Activated CD4-positive, alpha-beta T cell treated with anti-CD3 and anti-CD28 coated beads, Interleukin-2, Interleukin-6, amounts not matched to agents 100 ng/mL and 50 ng/mL, durations not matched to agents 16 hours and 8 hours (primary cell): ENCODE measurements around the gene RPL22.

Source experiments
- DNase-seq: peaks from one replicate; pipeline ENCODE4 v3.0.0-alpha.2; 2020

The RPL22 gene

DNA sequence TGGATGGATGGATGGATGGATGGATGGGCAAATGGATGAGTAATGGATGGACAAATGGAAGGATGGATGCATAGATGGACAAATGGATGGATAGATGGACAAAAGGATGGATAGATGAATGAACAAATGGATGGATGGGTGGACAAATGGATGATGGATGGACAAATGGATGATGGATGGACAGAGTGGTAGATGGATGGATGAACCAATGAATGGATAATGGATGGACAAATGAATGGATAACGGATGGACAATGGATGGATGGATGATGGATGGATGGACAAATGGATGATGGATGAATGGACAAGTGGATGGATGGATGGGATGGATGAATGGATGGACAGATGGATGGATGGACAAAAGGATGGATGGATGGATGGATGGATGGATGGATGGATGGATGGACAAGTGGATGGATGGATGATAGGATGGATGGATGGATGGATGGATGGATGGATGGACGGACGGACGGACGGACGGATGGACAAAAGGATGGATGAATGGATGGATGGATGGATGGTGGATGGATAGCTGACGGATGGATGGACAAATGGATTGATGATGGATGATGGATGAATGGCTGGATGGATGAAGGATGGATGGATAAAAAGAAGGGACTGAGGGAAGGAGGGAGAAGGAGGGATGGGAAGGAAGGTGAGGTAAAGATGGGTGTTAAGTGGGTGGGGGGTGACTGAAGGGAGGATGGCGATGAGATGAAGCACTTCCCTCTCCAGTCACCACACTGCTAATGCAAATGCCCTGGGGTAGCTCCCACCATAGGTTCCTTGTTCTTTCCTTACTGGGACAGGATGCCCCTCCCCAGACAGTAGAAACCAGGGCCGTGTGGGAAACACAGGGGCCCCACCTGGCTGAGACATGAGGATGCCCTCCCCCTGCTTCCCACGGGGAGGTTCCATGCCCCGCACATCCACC lies 49.1 kb downstream of the RPL22 start:
- no peak for DNase-seq

DNA sequence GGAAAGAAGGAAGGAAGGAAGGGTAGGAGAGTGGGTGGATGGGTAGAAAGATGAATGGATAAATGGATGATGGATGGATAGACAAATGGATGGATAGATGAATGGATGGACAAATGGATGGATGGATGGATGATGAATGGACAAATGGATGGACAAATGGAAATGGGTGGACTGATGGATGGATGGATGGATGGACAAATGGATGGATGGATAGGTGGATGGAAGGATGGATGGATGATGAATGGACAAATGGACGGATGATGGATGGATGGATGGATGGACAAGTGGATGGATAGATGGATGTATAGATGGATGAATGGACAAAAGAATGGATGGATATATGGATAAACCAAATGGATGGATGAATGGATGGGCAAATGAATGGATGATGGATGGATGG lies 49.8 kb downstream of the RPL22 start:
- DNase-seq, result no peak

DNA sequence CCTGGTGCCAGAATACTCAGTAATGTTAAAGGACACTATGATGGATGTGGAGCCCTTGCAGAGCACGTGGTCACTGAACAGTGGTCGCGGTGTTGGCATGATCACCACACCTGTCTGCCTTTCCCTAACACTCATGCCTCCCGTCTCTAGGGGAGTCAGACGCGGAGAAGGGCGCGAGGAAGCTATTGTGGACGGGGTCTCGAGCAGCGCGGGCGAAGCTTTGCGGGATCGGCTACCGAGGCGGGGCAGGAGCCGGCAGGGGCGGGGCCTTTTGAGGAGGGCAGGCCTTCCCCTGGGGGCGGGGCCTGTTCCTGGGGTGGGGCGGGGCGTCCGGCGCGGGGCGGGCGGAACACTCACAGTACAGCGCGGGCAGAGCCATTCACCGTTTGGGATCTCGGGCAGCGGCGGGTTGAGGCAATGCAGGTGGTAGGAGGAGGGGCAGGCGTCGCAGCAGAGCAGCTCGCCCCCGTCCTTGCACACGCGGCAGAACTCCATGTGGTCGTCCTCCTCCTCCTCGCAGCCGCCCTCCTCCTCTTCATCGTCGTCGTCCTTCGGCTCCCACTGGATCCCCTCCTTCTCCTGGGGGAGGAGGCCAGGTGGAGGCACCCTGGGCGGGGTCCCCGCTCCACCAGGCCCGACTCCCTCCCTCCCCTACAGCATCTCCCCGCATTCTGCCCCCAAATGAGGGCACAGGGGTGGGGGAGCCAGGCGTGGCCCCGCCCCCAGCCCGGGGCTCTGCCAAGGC lies 50.7 kb downstream of the RPL22 start:
- peak; percentile 75 for DNase-seq

DNA sequence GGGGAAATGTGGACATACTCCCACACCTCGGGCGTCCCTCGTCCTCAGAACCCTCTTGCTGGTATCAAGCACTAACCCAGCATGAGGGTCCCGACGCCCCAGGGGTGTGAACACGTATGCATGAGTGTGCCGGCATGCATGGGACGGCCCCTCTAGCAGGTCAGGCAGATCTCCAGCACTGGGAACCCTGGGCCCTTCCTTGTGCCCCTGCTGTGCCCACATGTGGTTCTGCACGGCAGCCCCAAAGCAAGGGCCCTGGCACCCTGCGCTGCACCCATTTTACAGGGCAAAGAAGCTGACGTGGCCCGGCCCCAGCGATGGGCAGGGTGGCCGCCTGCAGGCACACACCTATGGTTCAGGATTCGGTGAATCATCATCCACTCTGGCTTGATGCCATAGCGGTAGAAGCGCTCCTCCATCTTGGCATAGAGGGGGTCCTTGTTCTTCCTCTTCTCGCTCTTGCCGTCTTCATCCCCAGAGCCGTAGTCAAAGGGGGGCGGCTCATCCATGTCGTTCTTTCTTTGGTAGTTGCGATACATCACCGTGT lies 53.5 kb downstream of the RPL22 start:
- DNase-seq, result no peak

DNA sequence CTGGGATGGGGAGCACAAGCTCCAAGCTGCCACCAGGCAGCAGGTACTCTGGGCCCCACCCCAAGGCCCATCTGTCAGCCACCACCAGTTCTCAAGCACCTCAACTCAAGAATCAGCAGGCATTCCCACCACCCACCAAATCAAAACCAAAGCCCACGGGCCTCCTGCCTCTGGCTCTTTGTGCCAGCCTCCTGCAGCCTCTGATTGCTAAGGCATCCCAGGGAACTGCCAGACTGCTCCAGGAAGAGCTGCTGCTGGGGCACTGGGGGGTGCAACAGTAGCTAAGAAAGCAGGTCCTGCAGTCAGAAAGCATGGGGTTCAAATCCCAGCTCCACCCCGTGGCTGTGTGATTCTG lies 54.0 kb downstream of the RPL22 start:
- DNase-seq, result no peak

DNA sequence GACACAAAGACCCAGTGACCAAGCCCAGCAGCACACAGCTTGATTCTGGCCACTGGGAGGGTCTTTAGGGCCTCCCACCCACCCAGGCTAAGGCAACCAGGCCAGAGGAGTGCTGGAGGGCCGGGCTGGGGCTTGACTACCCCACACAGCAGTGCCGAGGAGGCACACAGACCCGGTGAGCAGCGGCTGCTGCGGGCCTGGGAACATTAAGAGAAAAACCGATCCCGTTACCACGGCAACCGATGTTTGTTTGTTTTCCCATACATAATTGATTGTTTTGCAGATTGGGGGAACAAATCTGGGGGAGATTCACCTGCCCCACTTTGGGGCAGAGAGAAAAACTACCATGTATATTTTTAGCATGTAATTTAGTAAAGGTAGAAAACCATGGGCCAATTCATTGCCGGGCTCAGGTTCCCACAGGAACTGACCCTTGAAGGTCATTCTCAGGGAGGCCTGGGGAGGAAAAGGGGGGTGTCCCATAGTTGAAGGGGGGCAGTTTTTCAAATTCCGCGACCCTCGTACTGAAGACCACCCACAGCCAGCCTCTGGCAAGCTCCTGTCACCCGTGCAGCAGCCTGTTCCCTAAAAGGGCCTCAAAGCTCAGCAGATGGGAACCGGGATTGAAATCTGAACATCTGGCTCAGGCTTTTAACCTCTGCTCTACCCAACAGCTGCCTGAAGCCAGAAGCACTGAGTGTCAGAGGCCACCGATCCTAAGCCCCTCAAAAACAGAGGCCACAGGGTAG lies 54.6 kb downstream of the RPL22 start:
- no peak for DNase-seq

DNA sequence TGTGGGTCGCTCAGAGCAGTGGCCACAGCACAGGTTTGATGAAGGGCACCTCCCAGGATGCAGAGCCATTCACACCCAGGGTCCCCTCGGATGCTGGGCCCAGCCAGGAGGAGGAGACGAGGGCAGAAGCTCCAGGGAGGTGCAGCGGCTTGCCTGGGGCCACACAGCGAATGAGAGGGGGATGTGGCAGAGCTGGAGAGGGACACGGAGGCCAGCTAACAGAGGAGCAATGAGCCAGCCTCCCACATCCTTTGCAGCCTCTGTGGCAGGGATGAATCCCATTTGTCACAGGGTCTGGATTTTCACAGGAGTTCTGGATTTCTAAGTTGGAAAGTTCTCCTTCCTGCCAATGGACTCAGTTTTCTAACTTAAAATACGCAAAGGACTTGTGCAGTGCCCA lies 55.2 kb downstream of the RPL22 start:
- no peak for DNase-seq

DNA sequence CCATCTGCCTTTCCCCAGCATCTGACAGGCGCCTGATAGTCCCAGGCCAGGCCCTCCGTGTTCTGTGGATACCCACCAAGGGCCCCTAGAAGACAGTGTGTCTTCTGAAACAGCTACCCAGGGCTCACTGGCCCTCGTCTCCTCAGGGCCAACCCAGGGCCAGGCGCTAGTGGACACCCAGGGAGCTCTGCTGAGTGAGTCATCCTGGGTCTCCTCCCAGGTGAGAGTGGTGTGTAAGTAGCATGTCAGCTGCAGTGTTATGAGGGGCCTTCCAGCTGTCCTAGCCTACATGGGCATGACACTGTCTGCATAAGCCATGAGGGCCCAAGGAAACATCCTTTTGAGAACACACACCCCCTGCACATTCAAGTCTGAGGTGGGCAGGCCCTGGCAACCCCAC lies 56.0 kb downstream of the RPL22 start:
- DNase-seq, result no peak

DNA sequence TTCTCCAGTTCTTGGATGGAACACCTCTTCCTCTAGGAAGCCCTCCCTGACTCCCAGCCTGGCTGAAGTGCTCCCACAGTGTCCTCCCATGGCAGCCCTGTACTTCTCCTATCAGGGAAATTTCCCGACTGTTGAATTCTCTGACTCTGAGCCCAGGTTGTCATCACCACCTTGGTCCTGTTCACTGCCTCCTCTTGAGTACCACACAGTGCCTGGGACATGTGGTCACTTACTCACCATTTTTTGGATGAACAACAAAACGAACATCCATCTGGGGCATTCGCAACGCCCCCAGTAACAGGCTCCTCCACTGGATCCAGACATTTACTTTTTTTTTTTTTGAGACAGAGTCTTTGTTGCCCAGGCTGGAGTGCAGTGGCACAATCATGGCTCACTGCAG lies 56.7 kb downstream of the RPL22 start:
- DNase-seq, result no peak

DNA sequence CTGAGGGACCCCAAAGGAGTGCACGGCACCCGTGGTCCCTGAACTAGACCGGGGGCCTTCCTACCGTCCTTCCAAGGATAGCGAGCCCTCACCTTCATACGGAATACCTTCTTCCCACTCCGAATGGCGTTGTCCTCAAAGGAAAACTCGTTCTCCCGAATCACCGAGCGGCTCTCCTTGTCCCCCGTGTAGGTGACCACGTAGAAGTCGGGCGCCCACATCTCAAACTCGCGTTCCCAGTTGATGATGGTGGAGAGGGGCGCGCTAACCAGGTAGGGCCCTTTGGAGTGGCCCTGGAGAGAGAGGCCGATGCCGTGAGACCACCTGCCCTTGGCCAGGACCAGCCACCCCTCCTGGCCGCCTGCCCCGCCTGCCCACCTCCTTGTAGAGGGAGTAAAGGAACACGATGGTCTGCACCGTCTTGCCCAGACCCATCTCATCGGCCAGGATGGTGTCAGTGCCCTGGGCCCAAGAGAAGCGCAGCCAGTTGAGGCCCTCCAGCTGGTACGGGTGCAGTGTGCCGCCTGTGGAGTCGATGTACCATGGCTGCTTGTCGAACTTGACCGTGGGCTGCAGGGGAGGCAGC lies 57.3 kb downstream of the RPL22 start:
- no peak for DNase-seq

DNA sequence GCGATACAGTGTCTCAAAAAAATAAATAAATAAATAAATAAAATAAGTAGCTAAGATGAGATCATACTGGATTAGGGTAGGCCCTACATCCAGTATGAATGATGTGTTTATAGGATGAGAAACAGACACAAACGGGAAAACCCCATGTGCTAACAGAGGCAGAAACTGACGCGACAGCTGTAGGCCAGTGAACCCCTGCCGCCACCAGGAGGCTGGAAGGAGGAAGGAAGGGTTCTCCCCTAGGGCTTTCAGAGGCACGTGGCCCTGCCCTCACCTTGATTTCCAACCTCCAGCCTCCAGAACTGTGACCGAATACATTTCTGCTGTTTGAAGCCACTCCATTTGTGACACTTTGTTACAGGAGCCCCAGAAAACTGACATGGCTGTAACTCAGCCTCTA lies 57.8 kb downstream of the RPL22 start:
- peak; percentile 36 for DNase-seq

DNA sequence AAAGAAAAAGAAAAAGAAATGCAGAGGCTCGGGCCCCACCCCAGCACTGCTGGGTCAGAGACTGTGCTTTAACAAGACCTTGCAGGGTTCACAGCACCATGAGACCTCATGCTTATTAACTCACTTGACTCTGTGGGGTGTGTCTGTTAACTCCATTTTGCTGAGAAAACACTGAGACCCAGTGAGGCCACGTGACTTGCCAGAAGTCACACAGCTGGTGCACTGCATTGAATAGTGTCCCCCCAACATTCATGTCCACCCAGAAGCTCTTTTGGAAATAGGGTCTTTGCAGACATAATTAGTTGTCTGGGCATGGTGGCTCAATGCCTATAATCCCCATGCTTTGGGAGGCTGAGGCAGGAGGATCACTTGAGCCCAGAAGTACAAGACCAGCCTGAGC lies 59.0 kb downstream of the RPL22 start:
- DNase-seq, result no peak

DNA sequence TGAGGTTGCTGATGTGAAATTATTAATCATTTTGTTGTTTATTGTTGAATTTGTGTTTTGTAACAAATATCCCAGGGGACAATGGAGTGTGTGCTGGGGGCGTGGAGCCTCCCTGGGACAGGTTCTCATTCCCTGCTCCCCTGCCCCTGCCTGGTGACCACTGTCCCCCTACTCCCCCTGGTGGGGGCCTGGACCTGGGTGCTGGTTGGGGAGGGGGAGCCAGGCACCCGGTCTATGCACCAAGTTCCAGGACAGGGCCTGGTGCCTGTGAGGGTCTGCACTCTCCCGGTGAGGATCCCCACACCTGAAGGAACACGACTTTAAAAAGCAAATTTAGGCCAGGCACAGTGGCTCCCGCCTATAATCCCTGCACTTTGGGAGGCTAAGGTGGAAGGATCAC lies 61.6 kb downstream of the RPL22 start:
- no peak for DNase-seq

DNA sequence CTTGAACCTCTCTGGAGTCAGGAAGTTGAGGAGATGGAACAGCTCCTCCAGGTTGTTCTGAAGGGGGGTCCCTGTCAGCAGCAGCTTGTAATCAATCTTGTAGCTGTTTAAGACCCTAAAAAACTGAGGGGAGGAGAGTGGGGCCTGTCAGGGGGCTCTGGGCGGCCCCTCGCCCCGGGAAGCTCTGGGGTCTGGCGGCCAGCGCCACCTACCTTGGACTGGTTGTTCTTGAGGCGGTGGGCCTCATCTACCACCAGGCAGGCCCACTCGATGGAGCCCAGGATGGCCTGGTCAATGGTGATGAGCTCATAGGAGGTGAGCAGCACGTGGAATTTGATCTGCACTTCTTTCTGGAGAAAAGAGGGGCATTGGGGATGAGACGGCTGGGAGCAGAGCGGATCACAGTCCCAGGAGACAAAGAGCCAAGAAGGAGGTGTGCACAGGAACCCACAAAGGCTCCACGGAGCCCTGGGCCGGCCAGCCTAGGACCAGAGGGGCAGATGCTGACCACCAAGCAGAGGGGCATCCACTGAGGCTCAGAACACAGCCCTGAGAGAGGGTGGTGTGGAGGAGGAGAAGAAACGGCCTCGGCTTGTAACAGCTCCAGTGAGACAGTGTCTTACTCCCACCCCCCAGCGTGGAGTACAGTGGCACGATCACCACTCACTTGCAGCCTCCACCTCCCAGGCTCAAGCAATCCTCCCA lies 62.7 kb downstream of the RPL22 start:
- DNase-seq, result no peak
